Mesothelial cell of epicardium (in vitro differentiated cells): ENCODE measurements around the gene PIWIL4. TPM values are rescaled to one million over a fixed set of nuclear protein-coding genes. Genes with fewer than 3 reads are reported as not detected.

Experiments used
- DNase-seq, 2 experiments: peaks; one replicate each; pipeline ENCODE4 v3.0.0; 2021; ENCODE audit warnings: low spot score in 2 of 2; ENCODE audit not compliant: unreplicated experiment in 2 of 2
- H3K27ac Mint-ChIP-seq: 2 replicates; pipeline ENCODE4 v1.8.0; 2021; ENCODE audit warnings: mixed read lengths
- H3K27me3 Mint-ChIP-seq: 2 replicates; pipeline ENCODE4 v1.8.0; 2021; ENCODE audit warnings: low read depth, mixed read lengths
- H3K36me3 Mint-ChIP-seq: 2 replicates; pipeline ENCODE4 v1.8.0; 2021; ENCODE audit warnings: mixed read lengths
- H3K4me1 Mint-ChIP-seq: 2 replicates; pipeline ENCODE4 v1.8.0; 2021; ENCODE audit warnings: mixed read lengths
- H3K4me3 Mint-ChIP-seq: 2 replicates; pipeline ENCODE4 v1.8.0; 2021; ENCODE audit warnings: mild to moderate bottlenecking, moderate library complexity, mixed read lengths
- H3K9me3 Mint-ChIP-seq: 2 replicates; pipeline ENCODE4 v1.8.0; 2021; ENCODE audit warnings: mixed read lengths
- total RNA-seq: library from RNA; stranded (reverse); gene quantifications from 3 replicates; pipeline ENCODE4 v1.2.1, GENCODE V29; 2021
- TF ChIP-seq, protein P1 (sequence below): fragments of 200-600 bp; sonication (generic); IDR thresholded peaks from one replicate; pipeline ENCODE4 v1.5.0; 2021; ENCODE audit warnings: antibody characterized with exemption; ENCODE audit not compliant: unreplicated experiment

The PIWIL4 gene
- total RNA-seq, 1 donor from 2014 or later = 4.9 TPM

GRCh38 chr11:94533696-94534630 lies 33.2 kb upstream of the PIWIL4 start:
- TF ChIP-seq, protein P1, sequence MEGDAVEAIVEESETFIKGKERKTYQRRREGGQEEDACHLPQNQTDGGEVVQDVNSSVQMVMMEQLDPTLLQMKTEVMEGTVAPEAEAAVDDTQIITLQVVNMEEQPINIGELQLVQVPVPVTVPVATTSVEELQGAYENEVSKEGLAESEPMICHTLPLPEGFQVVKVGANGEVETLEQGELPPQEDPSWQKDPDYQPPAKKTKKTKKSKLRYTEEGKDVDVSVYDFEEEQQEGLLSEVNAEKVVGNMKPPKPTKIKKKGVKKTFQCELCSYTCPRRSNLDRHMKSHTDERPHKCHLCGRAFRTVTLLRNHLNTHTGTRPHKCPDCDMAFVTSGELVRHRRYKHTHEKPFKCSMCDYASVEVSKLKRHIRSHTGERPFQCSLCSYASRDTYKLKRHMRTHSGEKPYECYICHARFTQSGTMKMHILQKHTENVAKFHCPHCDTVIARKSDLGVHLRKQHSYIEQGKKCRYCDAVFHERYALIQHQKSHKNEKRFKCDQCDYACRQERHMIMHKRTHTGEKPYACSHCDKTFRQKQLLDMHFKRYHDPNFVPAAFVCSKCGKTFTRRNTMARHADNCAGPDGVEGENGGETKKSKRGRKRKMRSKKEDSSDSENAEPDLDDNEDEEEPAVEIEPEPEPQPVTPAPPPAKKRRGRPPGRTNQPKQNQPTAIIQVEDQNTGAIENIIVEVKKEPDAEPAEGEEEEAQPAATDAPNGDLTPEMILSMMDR = no peak
- H3K36me3 Mint-ChIP-seq = no peaks in the 10 kb centered on the region

GRCh38 chr11:94536386-94536785 lies 30.8 kb upstream of the PIWIL4 start:
- H3K27ac Mint-ChIP-seq = no peak overlapping the region
- no peak for DNase-seq
- no peaks in the 10 kb centered on the region for H3K27me3 Mint-ChIP-seq
- H3K4me1 Mint-ChIP-seq = peaks cover 17% of the 10 kb centered on the region
- no peaks in the 10 kb centered on the region for H3K9me3 Mint-ChIP-seq
- TF ChIP-seq, protein P1 = no peak
- no peaks in the 10 kb centered on the region for H3K36me3 Mint-ChIP-seq
- no peak overlapping the region for H3K4me3 Mint-ChIP-seq

More at GRCh38 chr11:94533696-94534630, 33.2 kb upstream of the PIWIL4 start:
- Mint-ChIP-seq H3K9me3 (no peaks in the 10 kb centered on the region), H3K4me1 (peaks cover 17% of the 10 kb centered on the region), H3K27me3 (no peaks in the 10 kb centered on the region), H3K27ac (peak overlapping the region; percentile 33), H3K4me3 (no peak overlapping the region)
- no peak for DNase-seq

GRCh38 chr11:94537031-94537600 lies 30.1 kb upstream of the PIWIL4 start:
- H3K27ac Mint-ChIP-seq = peak overlapping the region; percentile 11
- TF ChIP-seq, protein P1 = no peak
- H3K27me3 Mint-ChIP-seq = no peaks in the 10 kb centered on the region
- DNase-seq = no peak
- H3K9me3 Mint-ChIP-seq = no peaks in the 10 kb centered on the region
- H3K4me1 Mint-ChIP-seq = peaks cover 17% of the 10 kb centered on the region
- H3K36me3 Mint-ChIP-seq = no peaks in the 10 kb centered on the region
- H3K4me3 Mint-ChIP-seq = no peak overlapping the region

DNA sequence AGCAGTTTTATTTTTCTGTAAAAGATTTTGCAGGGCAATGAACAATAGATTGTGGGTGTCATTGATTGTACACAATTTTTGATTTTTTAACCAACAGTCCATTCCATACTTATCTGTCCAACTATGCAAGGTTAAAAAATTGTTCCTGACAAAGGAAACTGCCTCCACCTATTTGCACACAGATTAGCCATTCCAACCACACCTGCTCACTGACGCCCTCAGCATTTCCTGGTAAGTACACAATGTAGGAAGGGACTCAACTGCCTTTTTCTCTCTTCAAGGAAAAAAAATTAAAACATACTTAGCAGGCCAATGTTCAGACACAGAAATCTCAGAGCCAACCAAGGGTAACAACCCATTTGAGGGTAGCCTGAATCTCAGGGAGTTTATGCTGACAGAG lies 27.7 kb upstream of the PIWIL4 start:
- TF ChIP-seq, protein P1 = no peak
- peaks cover 26% of the 10 kb centered on the region for H3K4me1 Mint-ChIP-seq
- DNase-seq = no peak
- no peaks in the 10 kb centered on the region for H3K27me3 Mint-ChIP-seq
- H3K27ac Mint-ChIP-seq = no peak overlapping the region
- H3K9me3 Mint-ChIP-seq = no peaks in the 10 kb centered on the region
- H3K4me3 Mint-ChIP-seq = no peak overlapping the region
- no peaks in the 10 kb centered on the region for H3K36me3 Mint-ChIP-seq

- peak; percentile 64 to 80 for DNase-seq
- Mint-ChIP-seq H3K9me3 (no peaks in the 10 kb centered on the region), H3K27me3 (no peaks in the 10 kb centered on the region), H3K27ac (peak within 1 kb of the TSS; percentile 100), H3K36me3 (no peaks in the 10 kb centered on the region), H3K4me3 (peak within 1 kb of the TSS; percentile 98), H3K4me1 (peaks cover 43% of the 10 kb centered on the region)
- TF ChIP-seq, protein P1 = no peak
Measured at GRCh38 chr11:94543695-94544645, 23.2 kb upstream of the PIWIL4 start, which contains the start of gene FUT4. Gene FUT4 (plus strand): TSS chr11:94543921. CDS start chr11:94544134, 213 bp downstream.
